Ascending aorta (tissue), 2 donors: ENCODE data around the gene SLC25A4. TPM values are rescaled to one million over a fixed set of nuclear protein-coding genes. Genes with fewer than 3 reads are reported as not detected.

Experiments
- DNase-seq, 2 donors: peaks; one replicate each; pipeline ENCODE4 v3.0.0-alpha.2; 2019; ENCODE audit warnings: low spot score in 2 of 2
- H3K27ac ChIP-seq, 2 donors: fragments of 200-600 bp; sonication (generic); one replicate each; pipeline ENCODE4 v1.5.1; 2016 to 2017; ENCODE audit warnings: mild to moderate bottlenecking in 1 of 2
- H3K27me3 ChIP-seq: fragments of 200-600 bp; sonication (generic); one replicate; pipeline ENCODE4 v1.5.1; 2017
- H3K36me3 ChIP-seq, 2 donors: fragments of 200-600 bp; sonication (generic); one replicate each; pipeline ENCODE4 v1.5.1; 2016
- H3K4me1 ChIP-seq, 2 donors: fragments of 200-600 bp; sonication (generic); one replicate each; pipeline ENCODE4 v1.5.1; 2016 to 2017; ENCODE audit warnings: mild to moderate bottlenecking in 1 of 2
- H3K4me3 ChIP-seq, 2 donors: fragments of 200-600 bp; sonication (generic); one replicate each; pipeline ENCODE4 v1.5.1; 2016 to 2017; ENCODE audit warnings: mild to moderate bottlenecking in 1 of 2
- H3K9me3 ChIP-seq, 2 donors: fragments of 200-600 bp; sonication (generic); one replicate each; pipeline ENCODE4 v1.5.1; 2016
- intact Hi-C: fragments of 100-400 bp; cut with DNase I; formaldehyde crosslinking; loops from one replicate; pipeline ENCODE4 v1.15.1; 2023
- total RNA-seq: library from RNA; depleted of rRNA; stranded (reverse); fragments of >200 nt; gene quantifications from one replicate; pipeline ENCODE4 v1.1.0, GENCODE V29; 2016
- TF ChIP-seq, protein P1 (sequence below), 3 experiments: fragments of 200-600 bp in 2 of 3; fragments of 450-650 bp in 1 of 3; sonication (generic) in 2 of 3; IDR thresholded peaks; one replicate each; pipeline ENCODE4 v1.5.1; 2016 to 2019; ENCODE audit warnings: antibody characterized with exemption in 3 of 3, mild to moderate bottlenecking in 1 of 3, moderate library complexity in 1 of 3

The SLC25A4 gene
- total RNA-seq, 1 donor from 2014 or later = 19.6 TPM

DNA sequence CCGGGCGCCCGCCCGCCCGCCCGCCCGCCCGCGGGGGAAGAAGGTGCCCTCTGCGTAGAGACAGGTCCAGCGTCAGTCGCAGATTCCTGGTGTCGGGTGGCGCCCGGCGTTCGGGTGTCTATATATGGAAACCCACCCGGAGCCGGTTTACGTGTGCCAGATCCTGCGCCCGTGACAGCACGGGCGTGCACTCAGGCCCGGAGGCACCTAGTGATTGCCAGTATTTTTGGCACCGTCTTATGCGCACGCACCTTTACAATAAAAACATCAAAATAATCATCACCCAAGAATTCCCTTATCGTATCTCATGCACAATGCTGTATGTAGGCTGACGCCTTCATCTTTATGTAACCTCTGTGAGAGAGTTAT is 519 bp downstream of the SLC25A4 start:
- Histone ChIP-seq H3K4me1 (peaks cover 3 to 15% of the 10 kb centered on the region in 2 donors), H3K27ac (peak overlapping the region; percentile 92 to 93), H3K36me3 (peaks cover 10 to 11% of the 10 kb centered on the region in 2 donors), H3K4me3 (peak overlapping the region; percentile 65 to 87), H3K9me3 (no peaks in the 10 kb centered on the region), H3K27me3 (no peaks in the 10 kb centered on the region)
- TF ChIP-seq, protein P1, sequence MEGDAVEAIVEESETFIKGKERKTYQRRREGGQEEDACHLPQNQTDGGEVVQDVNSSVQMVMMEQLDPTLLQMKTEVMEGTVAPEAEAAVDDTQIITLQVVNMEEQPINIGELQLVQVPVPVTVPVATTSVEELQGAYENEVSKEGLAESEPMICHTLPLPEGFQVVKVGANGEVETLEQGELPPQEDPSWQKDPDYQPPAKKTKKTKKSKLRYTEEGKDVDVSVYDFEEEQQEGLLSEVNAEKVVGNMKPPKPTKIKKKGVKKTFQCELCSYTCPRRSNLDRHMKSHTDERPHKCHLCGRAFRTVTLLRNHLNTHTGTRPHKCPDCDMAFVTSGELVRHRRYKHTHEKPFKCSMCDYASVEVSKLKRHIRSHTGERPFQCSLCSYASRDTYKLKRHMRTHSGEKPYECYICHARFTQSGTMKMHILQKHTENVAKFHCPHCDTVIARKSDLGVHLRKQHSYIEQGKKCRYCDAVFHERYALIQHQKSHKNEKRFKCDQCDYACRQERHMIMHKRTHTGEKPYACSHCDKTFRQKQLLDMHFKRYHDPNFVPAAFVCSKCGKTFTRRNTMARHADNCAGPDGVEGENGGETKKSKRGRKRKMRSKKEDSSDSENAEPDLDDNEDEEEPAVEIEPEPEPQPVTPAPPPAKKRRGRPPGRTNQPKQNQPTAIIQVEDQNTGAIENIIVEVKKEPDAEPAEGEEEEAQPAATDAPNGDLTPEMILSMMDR (IDR thresholded peaks at IDR 0.05) = no peak
- intact Hi-C loops = loop anchor here (1.0 to 10.0 kb wide), 3 partner anchors 40 to 1001 kb away; partner anchors contain the start of gene ACSL1
- peak; percentile 29 to 86 for DNase-seq

DNA sequence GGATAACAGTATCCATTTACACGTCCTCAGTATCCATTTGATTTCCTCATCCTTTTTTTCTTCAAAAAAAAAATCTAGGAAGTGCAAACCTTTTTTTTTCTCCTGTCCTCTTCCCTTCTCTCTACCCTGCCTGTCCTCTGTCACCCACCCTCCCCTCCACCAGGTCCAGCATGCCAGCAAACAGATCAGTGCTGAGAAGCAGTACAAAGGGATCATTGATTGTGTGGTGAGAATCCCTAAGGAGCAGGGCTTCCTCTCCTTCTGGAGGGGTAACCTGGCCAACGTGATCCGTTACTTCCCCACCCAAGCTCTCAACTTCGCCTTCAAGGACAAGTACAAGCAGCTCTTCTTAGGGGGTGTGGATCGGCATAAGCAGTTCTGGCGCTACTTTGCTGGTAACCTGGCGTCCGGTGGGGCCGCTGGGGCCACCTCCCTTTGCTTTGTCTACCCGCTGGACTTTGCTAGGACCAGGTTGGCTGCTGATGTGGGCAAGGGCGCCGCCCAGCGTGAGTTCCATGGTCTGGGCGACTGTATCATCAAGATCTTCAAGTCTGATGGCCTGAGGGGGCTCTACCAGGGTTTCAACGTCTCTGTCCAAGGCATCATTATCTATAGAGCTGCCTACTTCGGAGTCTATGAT is 1.7 kb downstream of the SLC25A4 start:
- intact Hi-C loops = loop anchor here (5.0 to 10.0 kb wide), 2 partner anchors 317 to 1000 kb away; partner anchors contain the start of gene ACSL1
- Histone ChIP-seq H3K27ac (peak overlapping the region; percentile 92 to 93), H3K36me3 (peaks cover 17 to 21% of the 10 kb centered on the region in 2 donors), H3K4me3 (peak overlapping the region; percentile 65 to 87), H3K9me3 (no peaks in the 10 kb centered on the region), H3K4me1 (peaks cover 3 to 15% of the 10 kb centered on the region in 2 donors), H3K27me3 (no peaks in the 10 kb centered on the region)
- TF ChIP-seq, protein P1 (IDR thresholded peaks at IDR 0.05) = no peak
- DNase-seq = no peak

DNA sequence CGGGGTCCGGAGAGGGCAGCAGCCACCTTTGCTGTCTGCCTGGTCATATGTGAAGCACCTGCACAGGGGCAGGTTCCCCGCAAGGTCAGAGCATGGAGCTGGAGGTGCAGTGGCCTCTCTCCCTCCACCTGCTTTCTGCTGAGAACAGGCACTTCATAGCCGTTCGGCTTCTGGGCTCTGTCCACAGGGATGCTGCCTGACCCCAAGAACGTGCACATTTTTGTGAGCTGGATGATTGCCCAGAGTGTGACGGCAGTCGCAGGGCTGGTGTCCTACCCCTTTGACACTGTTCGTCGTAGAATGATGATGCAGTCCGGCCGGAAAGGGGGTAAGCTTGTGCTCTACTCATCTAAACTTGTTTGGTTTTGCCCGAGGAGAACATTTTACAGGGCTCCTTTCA is 2.5 kb downstream of the SLC25A4 start:
- peak overlapping the region; percentile 92 to 93 for H3K27ac ChIP-seq
- intact Hi-C loops = loop anchor here (10.0 kb wide), 1 partner anchor 999 kb away; no protein-coding TSS in a partner anchor
- DNase-seq = peak in 1 of 2 donors; percentile 82
- H3K4me1 ChIP-seq = peaks cover 3 to 15% of the 10 kb centered on the region in 2 donors
- H3K27me3 ChIP-seq = no peaks in the 10 kb centered on the region
- TF ChIP-seq, protein P1 (IDR thresholded peaks at IDR 0.05) = no peak
- no peaks in the 10 kb centered on the region for H3K9me3 ChIP-seq
- peaks cover 17 to 29% of the 10 kb centered on the region in 2 donors for H3K36me3 ChIP-seq
- H3K4me3 ChIP-seq = peak overlapping the region; percentile 65 to 87

DNA sequence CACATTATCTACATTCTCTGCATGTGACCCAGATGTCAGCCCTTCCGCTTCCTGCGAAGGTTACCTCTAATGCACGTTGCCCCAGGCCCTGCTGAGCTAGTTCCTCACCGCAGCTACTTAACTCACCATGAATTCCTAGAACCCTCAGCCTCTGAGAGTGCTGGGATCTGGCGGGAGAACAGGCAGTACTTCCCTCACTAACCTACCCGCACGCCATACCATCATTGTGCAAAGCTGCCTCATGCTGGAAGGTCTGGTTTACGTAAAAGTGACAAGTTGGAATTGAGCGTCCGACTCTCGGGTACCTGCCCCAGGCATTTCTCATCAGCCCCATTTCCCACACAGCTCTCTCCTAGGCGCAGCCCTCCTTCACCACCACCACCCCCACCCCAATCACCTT is 6.3 kb downstream of the SLC25A4 start:
- Histone ChIP-seq H3K27me3 (no peaks in the 10 kb centered on the region), H3K4me1 (peaks cover 0 to 12% of the 10 kb centered on the region in 2 donors), H3K9me3 (no peaks in the 10 kb centered on the region), H3K27ac (no peak overlapping the region), H3K36me3 (peaks cover 17 to 35% of the 10 kb centered on the region in 2 donors), H3K4me3 (no peak overlapping the region)
- intact Hi-C loops = loop anchor here (10.0 kb wide), 1 partner anchor 995 kb away; no protein-coding TSS in a partner anchor
- no peak for DNase-seq
- TF ChIP-seq, protein P1 (IDR thresholded peaks at IDR 0.05) = no peak

DNA sequence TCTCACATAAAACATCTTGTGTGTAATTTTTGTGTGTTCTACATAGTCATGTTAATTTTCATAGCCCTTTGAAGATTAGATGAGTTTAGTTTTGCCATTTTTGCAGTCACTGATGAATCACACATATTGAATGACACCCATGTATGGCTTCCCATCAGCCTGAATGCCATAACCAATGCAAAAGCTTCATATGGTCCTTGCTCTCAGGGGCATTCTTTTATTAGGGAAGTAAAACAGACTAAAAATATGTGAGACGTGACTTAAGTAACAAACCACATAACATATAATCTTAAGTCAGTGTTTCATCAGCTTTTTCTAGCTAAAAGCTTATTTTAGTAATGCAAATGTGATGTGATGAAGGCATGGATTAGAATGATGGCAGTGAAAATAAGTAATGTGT is 8.2 kb downstream of the SLC25A4 start:
- TF ChIP-seq, protein P1 (IDR thresholded peaks at IDR 0.05) = no peak
- intact Hi-C loops = no loop called here
- Histone ChIP-seq H3K36me3 (peaks cover 14 to 36% of the 10 kb centered on the region in 2 donors), H3K4me1 (peaks cover 0 to 4% of the 10 kb centered on the region in 2 donors), H3K27ac (no peak overlapping the region), H3K4me3 (no peak overlapping the region), H3K9me3 (no peaks in the 10 kb centered on the region), H3K27me3 (no peaks in the 10 kb centered on the region)
- no peak for DNase-seq
